ENCODE measurements around the gene TDRD12.

The TDRD12 gene, protein sequence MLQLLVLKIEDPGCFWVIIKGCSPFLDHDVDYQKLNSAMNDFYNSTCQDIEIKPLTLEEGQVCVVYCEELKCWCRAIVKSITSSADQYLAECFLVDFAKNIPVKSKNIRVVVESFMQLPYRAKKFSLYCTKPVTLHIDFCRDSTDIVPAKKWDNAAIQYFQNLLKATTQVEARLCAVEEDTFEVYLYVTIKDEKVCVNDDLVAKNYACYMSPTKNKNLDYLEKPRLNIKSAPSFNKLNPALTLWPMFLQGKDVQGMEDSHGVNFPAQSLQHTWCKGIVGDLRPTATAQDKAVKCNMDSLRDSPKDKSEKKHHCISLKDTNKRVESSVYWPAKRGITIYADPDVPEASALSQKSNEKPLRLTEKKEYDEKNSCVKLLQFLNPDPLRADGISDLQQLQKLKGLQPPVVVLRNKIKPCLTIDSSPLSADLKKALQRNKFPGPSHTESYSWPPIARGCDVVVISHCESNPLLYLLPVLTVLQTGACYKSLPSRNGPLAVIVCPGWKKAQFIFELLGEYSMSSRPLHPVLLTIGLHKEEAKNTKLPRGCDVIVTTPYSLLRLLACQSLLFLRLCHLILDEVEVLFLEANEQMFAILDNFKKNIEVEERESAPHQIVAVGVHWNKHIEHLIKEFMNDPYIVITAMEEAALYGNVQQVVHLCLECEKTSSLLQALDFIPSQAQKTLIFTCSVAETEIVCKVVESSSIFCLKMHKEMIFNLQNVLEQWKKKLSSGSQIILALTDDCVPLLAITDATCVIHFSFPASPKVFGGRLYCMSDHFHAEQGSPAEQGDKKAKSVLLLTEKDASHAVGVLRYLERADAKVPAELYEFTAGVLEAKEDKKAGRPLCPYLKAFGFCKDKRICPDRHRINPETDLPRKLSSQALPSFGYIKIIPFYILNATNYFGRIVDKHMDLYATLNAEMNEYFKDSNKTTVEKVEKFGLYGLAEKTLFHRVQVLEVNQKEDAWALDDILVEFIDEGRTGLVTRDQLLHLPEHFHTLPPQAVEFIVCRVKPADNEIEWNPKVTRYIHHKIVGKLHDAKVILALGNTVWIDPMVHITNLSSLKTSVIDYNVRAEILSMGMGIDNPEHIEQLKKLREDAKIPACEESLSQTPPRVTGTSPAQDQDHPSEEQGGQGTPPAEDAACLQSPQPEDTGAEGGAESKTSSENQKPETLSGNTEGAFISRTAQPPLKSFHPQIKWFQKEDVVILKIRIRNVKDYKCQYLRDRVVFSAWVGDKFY (N-terminal part only)

DNA sequence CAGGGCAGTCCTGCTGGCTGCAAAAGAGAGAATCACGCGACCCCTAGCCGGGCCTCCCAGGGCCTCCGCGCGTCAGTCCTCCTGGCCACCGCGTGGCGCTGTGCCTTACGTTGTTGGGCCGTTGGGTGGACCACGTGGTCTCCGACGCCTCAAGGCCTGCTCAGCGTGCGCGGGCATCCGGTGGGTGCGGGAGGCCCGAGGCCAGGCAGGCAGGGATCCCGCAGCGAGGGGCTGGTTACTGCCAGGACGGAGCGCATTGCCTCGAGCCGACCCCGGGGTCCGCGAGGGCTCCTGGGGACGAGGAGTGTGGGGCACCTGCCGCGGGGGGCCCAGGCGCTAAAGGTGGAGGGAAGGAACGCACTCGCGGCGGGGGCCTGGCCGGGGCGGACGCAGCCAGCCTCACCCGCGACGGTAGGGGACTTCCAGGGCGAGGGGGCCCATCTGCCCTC, at the start of gene TDRD12:
Gene TDRD12, plus strand, starts transcription at position 157 of the 449 bp plus-strand sequence. CDS start 306 bp downstream, outside the sequence.
- in situ Hi-C loops (cut with MboI; ENCODE audit: low sequenced_read_pairs): no loop called here

DNA sequence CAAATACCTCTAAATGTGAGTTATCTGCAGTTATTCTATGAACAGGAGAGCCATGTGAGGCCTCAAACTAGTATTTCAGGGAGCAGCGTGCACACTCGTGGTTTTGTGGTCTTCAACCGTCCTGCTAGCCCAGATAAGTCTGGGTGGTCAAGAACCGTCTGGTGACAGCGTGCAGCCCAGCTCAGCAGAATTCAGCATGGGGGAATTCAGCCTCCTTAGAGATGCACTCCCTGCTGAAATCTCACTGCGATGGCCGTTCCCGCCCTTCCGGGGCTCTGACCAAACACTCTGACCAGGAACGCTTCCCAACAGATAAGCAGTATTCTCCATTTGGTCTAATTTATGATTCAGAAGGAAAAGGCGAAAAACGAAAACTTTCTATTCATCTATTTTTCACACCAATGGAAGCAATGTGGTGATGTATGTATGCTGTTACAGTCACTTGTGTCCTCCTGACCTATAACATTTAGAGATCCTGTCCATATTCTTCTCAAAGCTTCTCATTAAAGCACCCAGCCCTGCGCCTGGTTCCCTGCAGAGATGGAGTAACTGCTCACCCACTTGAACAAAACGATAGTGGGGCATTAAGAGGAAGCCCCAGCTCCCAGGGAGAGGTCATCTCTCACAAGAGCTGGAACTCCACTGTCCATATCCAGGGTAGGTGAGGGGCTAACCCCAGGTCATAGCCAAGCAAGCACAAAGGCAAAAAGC, 47.5 kb upstream of the TDRD12 start:
- in situ Hi-C loops (cut with MboI; ENCODE audit: low sequenced_read_pairs): no loop called here

DNA sequence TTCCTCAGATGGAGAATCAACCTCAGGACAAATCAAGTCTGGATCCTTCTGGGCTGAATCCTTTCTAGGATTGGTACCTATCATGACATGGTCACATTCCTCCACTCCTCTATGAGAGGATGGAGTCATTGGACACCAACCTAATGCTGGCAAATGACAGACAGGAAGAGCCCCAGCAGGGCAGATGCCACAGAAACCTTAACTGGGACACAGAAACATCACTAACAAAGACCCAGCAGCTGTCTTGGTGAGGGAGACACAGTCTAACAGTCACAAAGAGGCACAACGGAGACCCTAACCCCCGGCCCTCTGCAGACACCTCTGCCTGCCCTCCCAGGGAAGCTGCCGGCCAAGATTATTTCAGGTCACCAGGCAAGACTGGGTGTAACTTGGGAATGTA, 46.7 kb upstream of the TDRD12 start:
- in situ Hi-C loops (cut with MboI; ENCODE audit: low sequenced_read_pairs): no loop called here

DNA sequence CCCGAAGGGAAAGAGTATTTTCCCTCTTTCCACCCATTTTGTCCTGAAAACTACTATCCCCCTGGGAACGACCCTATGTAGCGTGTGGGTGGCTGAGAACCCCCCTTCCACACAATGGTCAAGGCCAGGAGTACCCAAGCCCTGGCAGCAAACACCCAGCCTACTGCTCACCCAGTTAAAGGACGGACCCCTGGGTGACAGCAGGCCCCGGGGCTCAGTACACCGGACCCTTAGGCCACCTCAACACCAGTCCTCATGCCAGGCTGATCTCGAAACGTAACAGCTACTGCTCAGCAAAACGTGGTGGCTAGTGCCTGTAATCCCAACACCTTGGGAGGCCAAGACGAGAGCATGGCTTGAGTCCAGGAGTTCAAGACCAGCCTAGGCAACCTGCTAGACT, 46.0 kb upstream of the TDRD12 start:
- in situ Hi-C loops (cut with MboI; ENCODE audit: low sequenced_read_pairs): no loop called here

DNA sequence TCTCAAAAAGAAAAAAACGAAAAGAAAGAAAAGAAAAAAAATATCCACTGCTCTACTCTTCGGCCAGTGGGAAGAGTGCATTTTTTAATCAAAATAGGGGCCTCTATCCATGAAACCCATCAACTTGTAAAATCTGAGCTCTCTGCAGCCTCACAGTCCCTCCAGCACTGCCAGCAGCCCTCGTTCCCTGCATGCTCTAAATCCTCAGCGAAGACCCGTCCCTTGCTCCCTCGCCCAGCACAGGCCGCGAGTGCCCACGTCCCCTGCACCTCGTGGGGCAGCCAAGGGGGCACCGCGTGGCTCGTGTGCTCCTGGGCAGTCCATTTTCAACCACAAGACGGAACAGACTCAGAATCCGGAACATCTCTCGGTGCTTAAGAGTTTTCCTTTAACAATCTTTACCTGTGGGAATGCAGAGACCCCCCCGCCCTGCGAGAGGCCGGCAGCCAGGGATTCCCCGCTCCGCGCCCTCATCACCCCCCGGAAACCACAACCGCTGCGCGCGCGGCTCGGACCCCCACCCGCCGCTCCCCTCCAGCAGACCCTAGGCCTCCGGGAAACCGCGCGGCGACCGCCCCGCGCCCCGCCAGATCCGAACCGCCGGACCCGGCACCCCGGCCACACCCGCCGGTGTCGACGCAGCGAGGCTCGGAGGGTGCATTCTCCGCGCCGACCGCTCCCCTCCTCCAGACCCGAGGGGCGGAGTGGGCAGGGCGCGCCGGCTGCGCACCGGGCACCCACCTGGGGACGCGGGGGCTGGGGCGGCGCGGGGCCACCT, 45.2 kb upstream of the TDRD12 start:
- in situ Hi-C loops (cut with MboI; ENCODE audit: low sequenced_read_pairs): no loop called here

DNA sequence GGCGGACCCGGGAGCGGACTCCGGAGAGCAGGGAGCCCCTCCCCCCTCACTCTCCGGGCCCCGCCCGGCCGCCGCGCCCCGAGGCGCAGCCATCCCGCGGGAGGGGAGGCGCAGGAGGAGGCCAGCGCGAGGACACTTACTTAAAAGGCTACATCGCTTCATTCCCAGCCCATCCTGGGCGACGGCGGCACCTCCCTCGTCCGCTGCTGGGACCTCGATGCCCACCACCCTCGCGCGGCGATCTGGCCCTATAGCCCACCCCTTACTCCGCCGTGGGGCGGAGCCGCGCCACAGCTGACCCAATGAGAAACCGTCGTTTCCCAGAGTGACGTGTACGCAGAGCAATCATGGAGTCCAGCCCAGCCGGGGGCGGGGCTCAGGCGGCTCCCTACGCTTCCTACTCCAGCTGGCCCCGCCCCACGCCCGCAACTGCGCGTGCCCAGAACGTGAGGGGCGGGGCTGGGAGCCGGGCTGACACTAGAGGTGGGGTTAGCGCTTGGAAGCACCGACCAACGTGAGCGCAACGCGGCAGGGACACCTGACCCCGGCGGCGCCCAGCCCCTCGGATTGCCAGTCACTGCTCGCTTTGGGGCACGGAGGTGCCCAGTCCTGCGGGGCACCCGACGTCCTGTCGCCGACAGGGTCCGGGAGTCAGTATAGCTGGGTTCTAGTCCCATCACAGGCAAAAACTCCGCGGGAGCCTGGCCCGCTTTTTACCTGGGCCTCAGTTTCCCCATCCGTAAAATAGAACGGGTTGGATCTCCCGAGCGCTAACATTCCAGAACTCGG, 44.4 kb upstream of the TDRD12 start, which contains the start of gene ANKRD27:
Gene ANKRD27, minus strand, starts transcription at position 250 of the 789 bp plus-strand sequence. CDS start 16,165 bp downstream, outside the sequence.
- in situ Hi-C loops (cut with MboI; ENCODE audit: low sequenced_read_pairs): loop anchor here (25.0 kb wide), 1 partner anchor 437 kb away; no protein-coding TSS in a partner anchor

DNA sequence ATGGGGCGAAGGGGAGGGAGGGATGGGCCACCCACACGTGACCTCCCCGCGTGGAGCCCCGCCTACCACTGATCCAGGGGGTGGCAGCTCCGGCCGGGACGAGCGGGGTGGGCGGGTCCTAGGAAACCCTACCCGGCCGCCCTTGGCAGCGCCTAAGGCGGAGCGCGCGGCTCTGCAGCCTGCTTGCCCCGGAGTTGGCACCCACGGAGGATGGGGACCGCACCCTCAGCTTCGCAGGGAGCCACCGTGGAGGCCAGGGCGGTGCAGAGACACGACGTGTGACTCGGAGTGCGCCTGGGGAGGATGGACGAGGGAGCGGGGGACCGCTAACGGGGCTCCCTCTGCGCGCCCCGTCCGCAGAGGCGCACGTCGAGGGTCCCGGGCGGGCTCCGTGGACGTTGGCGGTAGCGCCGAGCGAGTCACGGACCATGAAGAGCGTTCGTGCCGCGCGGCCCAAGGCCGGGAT, 43.8 kb upstream of the TDRD12 start, which contains the start of gene RGS9BP:
Gene RGS9BP, plus strand, starts transcription at position 129 of the 466 bp plus-strand sequence. CDS start 416 bp downstream, outside the sequence.
- in situ Hi-C loops (cut with MboI; ENCODE audit: low sequenced_read_pairs): loop anchor here (25.0 kb wide), 1 partner anchor 437 kb away; no protein-coding TSS in a partner anchor

DNA sequence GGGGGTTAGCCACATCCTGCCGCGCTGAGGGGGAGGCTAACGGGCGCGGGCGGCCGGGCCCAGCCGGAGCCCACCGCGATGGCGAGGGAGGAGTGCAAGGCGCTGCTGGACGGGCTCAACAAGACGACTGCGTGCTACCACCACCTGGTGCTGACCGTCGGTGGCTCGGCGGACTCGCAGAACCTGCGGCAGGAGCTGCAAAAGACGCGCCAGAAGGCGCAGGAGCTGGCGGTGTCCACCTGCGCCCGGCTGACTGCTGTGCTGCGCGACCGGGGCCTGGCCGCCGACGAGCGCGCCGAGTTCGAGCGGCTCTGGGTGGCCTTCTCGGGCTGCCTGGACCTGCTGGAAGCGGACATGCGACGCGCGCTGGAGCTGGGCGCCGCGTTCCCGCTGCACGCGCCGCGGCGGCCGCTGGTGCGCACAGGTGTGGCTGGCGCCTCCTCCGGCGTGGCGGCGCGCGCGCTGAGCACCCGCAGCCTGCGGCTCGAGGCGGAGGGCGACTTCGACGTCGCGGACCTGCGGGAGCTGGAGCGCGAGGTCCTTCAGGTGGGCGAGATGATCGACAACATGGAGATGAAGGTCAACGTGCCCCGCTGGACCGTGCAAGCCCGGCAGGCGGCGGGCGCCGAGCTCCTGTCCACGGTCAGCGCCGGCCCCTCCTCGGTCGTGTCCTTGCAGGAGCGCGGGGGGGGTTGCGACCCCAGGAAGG, 43.2 kb upstream of the TDRD12 start:
- in situ Hi-C loops (cut with MboI; ENCODE audit: low sequenced_read_pairs): loop anchor here (25.0 kb wide), 1 partner anchor 436 kb away; no protein-coding TSS in a partner anchor

DNA sequence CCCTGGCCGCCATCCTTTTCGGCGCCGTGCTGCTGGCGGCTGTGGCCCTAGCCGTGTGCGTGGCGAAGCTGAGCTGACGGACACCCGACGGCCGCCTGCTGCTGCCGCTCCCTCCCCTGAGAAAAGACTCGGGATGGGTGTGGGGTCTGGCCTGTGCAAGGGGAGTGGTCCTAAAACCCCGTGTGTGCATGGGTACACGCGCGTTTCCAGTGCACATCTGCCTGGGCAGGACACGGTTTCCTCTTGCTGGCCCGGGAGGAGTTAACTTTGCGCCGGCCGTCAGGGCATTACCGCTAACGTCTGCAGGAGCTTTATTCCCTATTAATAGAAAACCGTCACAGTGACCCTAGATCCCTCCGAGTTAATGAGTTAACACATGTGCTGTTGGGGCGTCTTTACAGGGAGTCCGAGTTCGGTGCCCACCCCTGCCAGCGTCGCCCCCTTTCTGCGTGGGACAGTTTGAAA, 42.6 kb upstream of the TDRD12 start:
- in situ Hi-C loops (cut with MboI; ENCODE audit: low sequenced_read_pairs): loop anchor here (25.0 kb wide), 1 partner anchor 435 kb away; no protein-coding TSS in a partner anchor

DNA sequence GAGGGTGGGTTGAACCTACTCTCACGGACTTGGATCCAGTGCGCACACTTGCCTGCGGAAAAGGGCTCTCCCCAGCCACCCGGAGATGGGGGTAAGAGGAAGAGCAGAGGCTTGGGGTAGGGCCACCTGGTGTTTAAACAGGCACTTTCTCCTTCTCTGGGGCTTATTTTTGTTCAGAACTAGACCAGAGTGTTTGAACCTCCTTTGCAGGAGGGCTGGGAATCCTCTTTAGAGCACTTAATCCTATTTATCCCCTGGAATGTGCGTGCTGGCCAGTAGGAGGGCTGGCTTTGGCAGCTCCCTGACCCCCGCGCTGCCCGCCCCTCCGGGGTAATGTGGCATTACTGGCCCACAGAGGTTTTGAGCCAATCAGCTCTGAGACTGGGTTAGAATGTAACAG, 41.9 kb upstream of the TDRD12 start:
- in situ Hi-C loops (cut with MboI; ENCODE audit: low sequenced_read_pairs): loop anchor here (25.0 kb wide), 1 partner anchor 435 kb away; no protein-coding TSS in a partner anchor

DNA sequence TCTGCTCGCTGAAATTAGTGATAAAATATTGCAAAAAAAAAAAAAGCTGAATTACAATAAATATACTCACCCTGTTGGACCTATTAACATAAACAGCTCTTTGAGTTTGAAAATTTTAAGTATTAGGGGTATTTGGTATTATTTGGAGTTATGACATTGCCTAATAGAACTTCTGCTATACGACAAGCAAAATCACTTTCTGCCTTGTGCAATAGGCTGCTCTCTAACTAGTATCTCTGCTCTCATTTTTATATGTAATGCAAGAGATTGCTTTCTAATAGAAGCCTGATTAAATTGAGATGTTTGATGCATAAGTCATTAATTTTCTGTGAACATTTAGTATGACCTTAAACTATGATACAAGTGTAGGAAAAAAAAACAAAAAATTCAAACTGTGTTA, 38.6 kb upstream of the TDRD12 start:
- in situ Hi-C loops (cut with MboI; ENCODE audit: low sequenced_read_pairs): loop anchor here (25.0 kb wide), 1 partner anchor 431 kb away; no protein-coding TSS in a partner anchor

DNA sequence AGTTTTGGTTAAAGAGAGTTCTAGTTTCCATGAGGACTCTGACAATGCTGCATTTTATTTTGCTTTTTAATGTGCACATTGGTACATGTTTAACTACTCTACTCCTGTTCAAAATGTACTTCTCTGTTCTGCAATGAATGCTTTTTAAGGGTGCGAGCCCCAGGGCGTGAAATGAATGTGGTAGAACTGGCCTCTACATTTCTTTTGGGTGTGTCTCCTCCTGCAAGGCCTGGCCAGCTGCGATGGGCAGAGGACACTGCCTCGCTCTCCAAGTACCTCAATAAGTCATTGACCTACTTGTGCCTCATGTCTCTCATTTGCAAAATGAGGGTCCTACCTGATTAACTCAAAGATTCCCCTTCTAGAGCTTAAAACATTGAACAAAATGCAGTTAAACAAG, 37.2 kb upstream of the TDRD12 start:
- in situ Hi-C loops (cut with MboI; ENCODE audit: low sequenced_read_pairs): loop anchor here (25.0 kb wide), 1 partner anchor 430 kb away; no protein-coding TSS in a partner anchor

DNA sequence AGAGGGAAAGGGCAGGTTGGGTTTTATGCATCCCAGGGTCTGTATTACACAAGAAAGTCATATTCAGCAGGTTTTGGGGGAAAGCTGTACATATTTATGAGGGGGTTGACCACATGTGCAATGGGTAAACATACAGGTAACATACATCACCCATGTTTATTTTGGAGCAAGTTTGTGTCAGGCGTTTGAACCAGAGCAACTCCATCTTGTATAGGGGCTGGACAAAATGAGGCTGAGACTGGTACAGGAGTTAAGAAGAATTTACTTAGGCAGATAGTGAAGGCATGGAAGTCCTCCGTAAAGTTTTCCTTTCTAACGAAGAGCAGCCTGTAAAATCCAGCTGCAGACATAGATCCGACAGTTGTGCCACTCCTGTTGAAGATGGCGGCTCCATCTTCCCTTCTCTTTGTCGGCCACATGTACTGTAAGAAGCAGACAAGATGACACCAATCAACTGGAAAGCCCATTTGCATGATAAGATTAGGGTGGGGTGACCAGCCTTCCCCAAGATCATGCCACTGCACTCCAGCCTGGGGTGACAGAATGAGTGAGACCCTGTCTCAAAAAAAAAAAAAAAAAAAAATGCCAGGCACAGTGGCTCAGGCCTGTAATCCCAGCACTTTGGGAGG, 32.6 kb upstream of the TDRD12 start:
- in situ Hi-C loops (cut with MboI; ENCODE audit: low sequenced_read_pairs): loop anchor here (25.0 kb wide), 1 partner anchor 425 kb away; no protein-coding TSS in a partner anchor

DNA sequence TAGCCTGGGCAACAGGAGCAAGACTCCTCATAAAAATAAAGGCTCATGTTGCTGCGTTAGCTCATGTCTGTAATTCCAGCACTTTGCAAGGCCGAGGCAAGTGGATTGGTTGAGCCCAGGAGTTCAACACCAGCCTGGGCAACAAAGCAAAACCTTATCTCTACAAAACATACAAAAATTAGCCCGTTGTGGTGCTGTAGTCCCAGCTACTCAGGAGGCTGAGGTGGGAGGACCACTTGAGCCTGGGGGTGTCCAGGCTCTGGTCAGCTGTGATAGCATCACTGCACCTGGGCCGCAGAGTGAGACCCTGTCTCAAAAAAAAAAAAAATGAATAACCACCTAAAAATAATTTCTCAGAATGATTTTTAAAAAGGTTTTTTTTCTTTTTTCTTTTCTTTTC, 31.9 kb upstream of the TDRD12 start:
- in situ Hi-C loops (cut with MboI; ENCODE audit: low sequenced_read_pairs): loop anchor here (25.0 kb wide), 1 partner anchor 425 kb away; no protein-coding TSS in a partner anchor

DNA sequence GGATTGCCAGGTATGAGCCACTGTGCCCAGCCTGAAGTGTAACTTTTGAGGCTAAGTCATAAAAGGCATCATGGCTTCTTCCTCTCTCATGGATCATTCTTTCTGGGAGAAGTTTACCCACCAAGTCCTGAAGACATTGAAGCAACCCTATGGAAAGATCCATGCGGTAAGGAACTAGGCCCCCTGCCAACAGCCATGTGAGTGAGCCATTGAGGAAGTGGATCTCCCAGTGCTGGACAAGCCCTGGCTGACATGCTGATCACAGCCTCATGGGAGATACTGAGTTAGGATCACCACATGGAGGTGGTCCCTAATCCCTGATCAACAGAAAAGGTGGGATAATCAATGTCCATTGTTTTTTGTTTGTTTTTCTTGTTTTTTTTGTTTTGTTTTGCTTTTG, 31.3 kb upstream of the TDRD12 start:
- in situ Hi-C loops (cut with MboI; ENCODE audit: low sequenced_read_pairs): loop anchor here (25.0 kb wide), 1 partner anchor 424 kb away; no protein-coding TSS in a partner anchor

DNA sequence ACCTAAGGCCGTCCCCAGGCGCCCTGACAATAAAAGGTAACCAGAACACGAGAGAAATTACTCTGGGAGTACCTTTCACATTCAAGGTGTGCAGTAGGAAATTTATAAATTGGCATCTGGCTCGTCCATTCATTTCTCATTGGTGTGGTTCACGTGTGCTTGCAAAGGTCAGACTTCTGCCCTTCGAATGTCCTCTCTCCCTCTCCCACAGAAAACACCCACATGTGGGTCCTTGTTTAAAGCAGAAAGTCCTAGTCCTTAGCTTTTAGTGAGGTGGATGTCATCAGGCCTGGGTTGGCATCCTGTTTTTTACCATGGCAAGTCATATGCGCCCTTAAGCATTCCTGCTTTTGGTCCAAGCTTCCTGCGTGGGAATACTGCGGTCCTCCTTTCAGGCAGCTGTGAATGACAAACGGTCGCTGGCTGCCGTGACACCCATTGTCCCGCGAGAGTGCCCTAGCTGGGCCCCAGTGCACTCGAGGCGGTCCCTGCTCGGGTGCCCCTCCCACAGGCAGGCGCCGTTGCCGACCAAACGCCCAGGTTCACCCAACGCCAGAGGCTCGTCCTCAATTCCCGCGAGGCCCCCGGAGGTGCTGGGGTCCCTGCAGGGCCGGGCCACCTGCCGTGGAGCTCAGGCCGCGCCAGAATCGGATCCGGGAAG, 28.1 kb upstream of the TDRD12 start, which contains the start of gene NUDT19:
Gene NUDT19, plus strand, starts transcription at position 531 of the 661 bp plus-strand sequence. CDS start 140 bp downstream, outside the sequence.
- in situ Hi-C loops (cut with MboI; ENCODE audit: low sequenced_read_pairs): loop anchor here (25.0 kb wide), 1 partner anchor 421 kb away; no protein-coding TSS in a partner anchor

Data from HL-60/S4 treated with retinoic acid at 250 ng/mL for 4 days and 3 days (cell line).